Panc1 (cell line): Measurements from ENCODE around the gene KRTAP10-10. TPM values are rescaled to one million over a fixed set of nuclear protein-coding genes. Genes with fewer than 3 reads are reported as not detected.
"Not testable (repeated sequence)": the region's sequence is repeated elsewhere in the genome, so short reads cannot be mapped to it uniquely, and the experiment has no call there.

ENCODE experiments used
- ATAC-seq: fragments of 200-7000 bp; cut with Tn5 transposase; 2 replicates; pipeline ENCODE4 v1.9.1; 2020; ENCODE audit warnings: mild to moderate bottlenecking, moderate library complexity
- BruUV-seq: library from RNA; stranded (reverse); fragments of 400-500 nt; replicated peaks from 2 replicates; lab custom pipeline; 2021; lab: Mats Ljungman, UMichigan
- CTCF ChIA-PET: fragments of 300-600 bp; sonication (Branson Sonifier 250); formaldehyde crosslinking; loops from one replicate; lab custom pipeline; 2022; ENCODE audit warnings: antibody characterized with exemption; lab: Charles Lee
- POLR2A ChIA-PET: fragments of 300-600 bp; sonication (Branson Sonifier 250); formaldehyde crosslinking; loops from one replicate; lab custom pipeline; 2022; ENCODE audit warnings: antibody characterized with exemption; lab: Charles Lee
- DNase-seq: peaks from one replicate; pipeline ENCODE4 v3.0.0-alpha.2; 2010; ENCODE audit warnings: low read depth, low spot score
- H3K27ac ChIP-seq: 2 replicates; pipeline ENCODE4 v1.5.1; 2011; ENCODE audit warnings: mild to moderate bottlenecking, low read length, inconsistent platforms
- H3K27me3 ChIP-seq: fragments of 200-500 bp; sonication (Bioruptor generic); 2 replicates; pipeline ENCODE4 v1.6.0; 2014; ENCODE audit warnings: low read length, inconsistent platforms; ENCODE audit not compliant: control insufficient read depth, insufficient read depth
- H3K36me3 ChIP-seq: fragments of 200-500 bp; sonication (Bioruptor generic); 2 replicates; pipeline ENCODE4 v1.5.1; 2014; ENCODE audit warnings: inconsistent platforms, mild to moderate bottlenecking, low read length, moderate library complexity; ENCODE audit not compliant: control insufficient read depth, insufficient read depth
- H3K4me1 ChIP-seq: 2 replicates; pipeline ENCODE4 v1.5.1; 2011; ENCODE audit warnings: inconsistent platforms, mild to moderate bottlenecking, low read length, moderate library complexity; ENCODE audit not compliant: control insufficient read depth, insufficient read depth
- H3K4me3 ChIP-seq, 2 experiments: 2 replicates each; pipeline ENCODE4 v1.5.1; 2011 to 2012; ENCODE audit warnings: low read depth in 2 of 2, low read length in 2 of 2, mild to moderate bottlenecking in 2 of 2, inconsistent platforms in 1 of 2, moderate library complexity in 1 of 2
- H3K9me3 ChIP-seq: fragments of 200-500 bp; sonication (Bioruptor generic); 2 replicates; pipeline ENCODE4 v1.5.1; 2014; ENCODE audit warnings: low read depth, mild to moderate bottlenecking, inconsistent platforms, low read length, moderate library complexity; ENCODE audit not compliant: control insufficient read depth, insufficient read depth
- POLR2AphosphoS5 ChIP-seq: IDR thresholded peaks from 2 replicates; pipeline ENCODE4 v1.6.1; 2012; ENCODE audit warnings: mild to moderate bottlenecking, low read depth, low read length, moderate library complexity
- SIN3A ChIP-seq: IDR thresholded peaks from 2 replicates; pipeline ENCODE4 v1.6.1; 2012; ENCODE audit warnings: low read depth, mild to moderate bottlenecking, low read length, moderate library complexity, borderline replicate concordance; ENCODE audit not compliant: insufficient read depth
- TCF7L2 ChIP-seq: IDR thresholded peaks from 2 replicates; pipeline ENCODE4 v1.6.1; 2011; ENCODE audit warnings: mild to moderate bottlenecking, low read depth, low read length, inconsistent platforms
- in situ Hi-C: cut with HindIII; loops from 2 replicates; pipeline ENCODE4 v1.10.0; 2016; ENCODE audit warnings: low sequenced_read_pairs, low pct_unique_long_range_greater_than_20kb
- intact Hi-C: fragments of 100-400 bp; cut with micrococcal nuclease; formaldehyde crosslinking; loops from one replicate; pipeline ENCODE4 v1.10.0; 2022; ENCODE audit not compliant: unreplicated experiment
- total RNA-seq: library from RNA; stranded (reverse); gene quantifications from one replicate; pipeline ENCODE4 v1.2.1, GENCODE V29; 2021; ENCODE audit not compliant: unreplicated experiment
- TF ChIP-seq, protein P1 (sequence below): fragments of 450-650 bp; IDR thresholded peaks from 2 replicates; pipeline ENCODE4 v1.5.1; 2017; ENCODE audit warnings: mild to moderate bottlenecking
- TF ChIP-seq, protein P2 (sequence below), 2 experiments: IDR thresholded peaks; 2 replicates each; pipeline ENCODE4 v1.6.1; 2011 to 2012; ENCODE audit warnings: low read depth in 2 of 2, control low read depth in 1 of 2, low read length in 1 of 2, mild to moderate bottlenecking in 1 of 2, moderate library complexity in 1 of 2; ENCODE audit not compliant: insufficient read depth in 1 of 2

Gene KRTAP10-10
- total RNA-seq, 1 experiment from 2014 or later = not detected

- Histone ChIP-seq H3K4me3 (no peak overlapping the region), H3K36me3 (no peaks in the 10 kb centered on the region), H3K9me3 (no peaks in the 10 kb centered on the region), H3K27ac (no peak overlapping the region), H3K4me1 (no peaks in the 10 kb centered on the region), H3K27me3 (no peaks in the 10 kb centered on the region)
- DNase-seq (no peak), ATAC-seq (peak; percentile 21; the same call in 1 of the 2 replicates)
- no peak for TF ChIP-seq SIN3A
- no peak for TF ChIP-seq TCF7L2
- TF ChIP-seq, protein P1, sequence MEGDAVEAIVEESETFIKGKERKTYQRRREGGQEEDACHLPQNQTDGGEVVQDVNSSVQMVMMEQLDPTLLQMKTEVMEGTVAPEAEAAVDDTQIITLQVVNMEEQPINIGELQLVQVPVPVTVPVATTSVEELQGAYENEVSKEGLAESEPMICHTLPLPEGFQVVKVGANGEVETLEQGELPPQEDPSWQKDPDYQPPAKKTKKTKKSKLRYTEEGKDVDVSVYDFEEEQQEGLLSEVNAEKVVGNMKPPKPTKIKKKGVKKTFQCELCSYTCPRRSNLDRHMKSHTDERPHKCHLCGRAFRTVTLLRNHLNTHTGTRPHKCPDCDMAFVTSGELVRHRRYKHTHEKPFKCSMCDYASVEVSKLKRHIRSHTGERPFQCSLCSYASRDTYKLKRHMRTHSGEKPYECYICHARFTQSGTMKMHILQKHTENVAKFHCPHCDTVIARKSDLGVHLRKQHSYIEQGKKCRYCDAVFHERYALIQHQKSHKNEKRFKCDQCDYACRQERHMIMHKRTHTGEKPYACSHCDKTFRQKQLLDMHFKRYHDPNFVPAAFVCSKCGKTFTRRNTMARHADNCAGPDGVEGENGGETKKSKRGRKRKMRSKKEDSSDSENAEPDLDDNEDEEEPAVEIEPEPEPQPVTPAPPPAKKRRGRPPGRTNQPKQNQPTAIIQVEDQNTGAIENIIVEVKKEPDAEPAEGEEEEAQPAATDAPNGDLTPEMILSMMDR = no peak
- TF ChIP-seq, protein P2, sequence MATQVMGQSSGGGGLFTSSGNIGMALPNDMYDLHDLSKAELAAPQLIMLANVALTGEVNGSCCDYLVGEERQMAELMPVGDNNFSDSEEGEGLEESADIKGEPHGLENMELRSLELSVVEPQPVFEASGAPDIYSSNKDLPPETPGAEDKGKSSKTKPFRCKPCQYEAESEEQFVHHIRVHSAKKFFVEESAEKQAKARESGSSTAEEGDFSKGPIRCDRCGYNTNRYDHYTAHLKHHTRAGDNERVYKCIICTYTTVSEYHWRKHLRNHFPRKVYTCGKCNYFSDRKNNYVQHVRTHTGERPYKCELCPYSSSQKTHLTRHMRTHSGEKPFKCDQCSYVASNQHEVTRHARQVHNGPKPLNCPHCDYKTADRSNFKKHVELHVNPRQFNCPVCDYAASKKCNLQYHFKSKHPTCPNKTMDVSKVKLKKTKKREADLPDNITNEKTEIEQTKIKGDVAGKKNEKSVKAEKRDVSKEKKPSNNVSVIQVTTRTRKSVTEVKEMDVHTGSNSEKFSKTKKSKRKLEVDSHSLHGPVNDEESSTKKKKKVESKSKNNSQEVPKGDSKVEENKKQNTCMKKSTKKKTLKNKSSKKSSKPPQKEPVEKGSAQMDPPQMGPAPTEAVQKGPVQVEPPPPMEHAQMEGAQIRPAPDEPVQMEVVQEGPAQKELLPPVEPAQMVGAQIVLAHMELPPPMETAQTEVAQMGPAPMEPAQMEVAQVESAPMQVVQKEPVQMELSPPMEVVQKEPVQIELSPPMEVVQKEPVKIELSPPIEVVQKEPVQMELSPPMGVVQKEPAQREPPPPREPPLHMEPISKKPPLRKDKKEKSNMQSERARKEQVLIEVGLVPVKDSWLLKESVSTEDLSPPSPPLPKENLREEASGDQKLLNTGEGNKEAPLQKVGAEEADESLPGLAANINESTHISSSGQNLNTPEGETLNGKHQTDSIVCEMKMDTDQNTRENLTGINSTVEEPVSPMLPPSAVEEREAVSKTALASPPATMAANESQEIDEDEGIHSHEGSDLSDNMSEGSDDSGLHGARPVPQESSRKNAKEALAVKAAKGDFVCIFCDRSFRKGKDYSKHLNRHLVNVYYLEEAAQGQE (IDR thresholded peaks at IDR 0.05; ENCODE audit: insufficient read depth in 1 of 2, low read depth in 2 of 2, low read length in 1 of 2) = no peak
- TF ChIP-seq POLR2AphosphoS5 = no peak
- in situ Hi-C loops (no loop called here), intact Hi-C loops (no loop called here)
- BruUV-seq = no TSS peak
- POLR2A ChIA-PET = no interaction called here
- CTCF ChIA-PET = no interaction called here
These were observed 21.9 kb downstream of the KRTAP10-10 start for GRCh38 chr21:44658913-44659595.

DNA sequence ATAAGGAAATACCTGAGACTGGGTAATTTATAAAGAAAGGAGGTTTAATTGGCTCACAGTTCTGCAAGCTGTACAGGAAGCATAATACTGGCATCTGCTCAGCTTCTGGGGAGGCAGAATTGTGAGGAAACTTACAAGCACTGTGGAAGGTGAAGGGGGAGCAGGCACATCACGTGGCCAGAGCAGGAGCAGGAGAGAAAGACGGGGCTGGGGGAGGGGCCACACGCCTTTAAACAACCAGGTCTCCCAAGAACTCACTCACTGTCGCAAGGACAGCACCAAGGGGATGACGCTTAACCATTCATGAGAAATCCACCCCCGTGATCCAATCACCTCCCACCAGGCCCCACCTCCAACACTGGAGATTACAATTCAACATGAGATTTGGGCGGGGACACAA lies 24.4 kb downstream of the KRTAP10-10 start:
- CTCF ChIA-PET, BruUV-seq, H3K4me3 ChIP-seq, H3K27ac ChIP-seq, H3K9me3 ChIP-seq, H3K27me3 ChIP-seq, in situ Hi-C loops, H3K4me1 ChIP-seq, POLR2A ChIA-PET, ATAC-seq, intact Hi-C loops, DNase-seq, H3K36me3 ChIP-seq: not testable (repeated sequence)

GRCh38 chr21:44664691-44665090 lies 27.5 kb downstream of the KRTAP10-10 start:
- intact Hi-C loops = no loop called here
- H3K27ac ChIP-seq = no peak overlapping the region
- H3K36me3 ChIP-seq = no peaks in the 10 kb centered on the region
- no peaks in the 10 kb centered on the region for H3K9me3 ChIP-seq
- no peak for TF ChIP-seq TCF7L2
- TF ChIP-seq, protein P1 = no peak
- TF ChIP-seq, protein P2 (IDR thresholded peaks at IDR 0.05; ENCODE audit: insufficient read depth in 1 of 2, low read depth in 2 of 2, low read length in 1 of 2) = no peak
- no peak for TF ChIP-seq SIN3A
- no peak for TF ChIP-seq POLR2AphosphoS5
- no TSS peak for BruUV-seq
- no peaks in the 10 kb centered on the region for H3K27me3 ChIP-seq
- no peak for DNase-seq
- in situ Hi-C loops = no loop called here
- H3K4me1 ChIP-seq = no peaks in the 10 kb centered on the region
- ChIA-PET CTCF (no interaction called here), POLR2A (no interaction called here)
- H3K4me3 ChIP-seq = no peak overlapping the region
- ATAC-seq = no peak
